GM10266 (cell line): ENCODE measurements around the gene UPF2.

ENCODE experiments used
- DNase-seq: peaks from one replicate; pipeline ENCODE4 v3.0.0; 2012; ENCODE audit errors: extremely low spot score
- CTCF ChIP-seq: IDR thresholded peaks from 2 replicates; pipeline ENCODE4 v1.5.1; 2012; ENCODE audit warnings: mild to moderate bottlenecking, low read depth; ENCODE audit not compliant: control insufficient read depth, insufficient read depth; ENCODE audit errors: missing control alignments

The UPF2 gene

GRCh38 chr10:11961771-11962170, 80.8 kb downstream of the UPF2 start:
- no peak for TF ChIP-seq CTCF
- no peak for DNase-seq

GRCh38 chr10:11959966-11960365, 82.6 kb downstream of the UPF2 start:
- TF ChIP-seq CTCF, result no peak
- DNase-seq, result no peak

GRCh38 chr10:11958956-11959355, 83.7 kb downstream of the UPF2 start:
- no peak for TF ChIP-seq CTCF
- DNase-seq, result no peak

GRCh38 chr10:11951695-11952094, 90.9 kb downstream of the UPF2 start:
- DNase-seq, result no peak
- no peak for TF ChIP-seq CTCF

- no peak for DNase-seq
- TF ChIP-seq CTCF, result no peak
Observed at GRCh38 chr10:11950325-11951018, 92.1 kb downstream of the UPF2 start.

- TF ChIP-seq CTCF, result no peak
- no peak for DNase-seq
Observed at GRCh38 chr10:11949152-11949551, 93.5 kb downstream of the UPF2 start.

GRCh38 chr10:11946652-11947051, 96.0 kb downstream of the UPF2 start:
- no peak for DNase-seq
- no peak for TF ChIP-seq CTCF
